ENCODE measurements around the gene MAP2K6.

MAP2K6 gene

DNA sequence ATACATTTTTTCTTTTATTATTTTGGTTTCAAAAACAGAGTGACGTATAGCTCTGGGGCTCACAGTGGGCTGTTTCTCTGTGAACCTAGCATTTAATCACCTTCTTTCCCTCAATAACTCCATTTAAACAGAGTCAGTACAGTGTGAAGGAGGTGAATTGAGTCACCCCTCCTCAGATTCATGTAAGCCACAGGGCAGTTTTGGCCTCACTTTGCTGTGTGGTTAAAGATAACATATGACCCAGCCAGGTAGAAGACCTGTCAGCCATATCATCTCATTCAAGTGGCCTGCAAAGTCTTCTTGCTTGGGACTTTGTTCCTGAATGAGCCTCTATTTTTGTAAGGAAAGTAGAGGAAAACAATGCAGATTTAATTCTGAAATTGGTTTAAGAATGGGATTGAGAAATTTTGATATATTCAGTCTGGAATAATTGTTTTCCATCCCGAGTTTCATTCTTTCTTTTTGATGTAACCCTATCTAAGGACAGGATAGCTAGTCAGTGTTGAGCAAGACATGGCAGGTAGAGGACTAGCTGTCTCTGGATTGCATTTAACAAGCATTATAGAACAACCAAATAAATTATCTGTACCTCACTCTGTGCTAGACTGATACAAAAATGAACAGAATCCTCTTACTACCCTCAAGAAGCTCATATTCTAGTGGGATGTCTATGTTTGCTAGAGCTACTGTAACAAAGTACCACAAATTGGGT lies 13.1 kb downstream of the MAP2K6 start:
- DNase-seq = no peak

GRCh38 chr17:69428252-69428980 lies 13.9 kb downstream of the MAP2K6 start:
- no peak for DNase-seq

DNA sequence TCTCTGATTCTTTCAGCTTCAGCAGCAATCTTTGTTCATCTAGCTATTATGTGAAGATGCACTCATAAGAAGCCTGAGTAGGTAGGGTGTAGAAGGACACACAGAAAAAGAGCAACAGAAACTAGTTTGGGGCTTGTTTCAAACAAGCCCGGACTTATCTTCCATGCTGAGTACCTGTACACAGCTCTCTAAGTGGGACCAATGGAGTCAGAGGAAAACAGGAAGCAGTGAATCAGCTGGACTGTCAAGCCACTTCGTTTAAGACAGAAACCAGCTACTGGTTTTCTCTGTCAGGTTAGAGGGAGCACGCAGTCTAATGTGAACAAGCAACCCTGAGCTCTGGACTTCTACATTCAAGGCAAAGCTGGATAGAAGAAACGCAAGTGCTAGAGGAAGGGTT lies 16.0 kb downstream of the MAP2K6 start:
- no peak for DNase-seq

- no peak for DNase-seq
These were observed 17.3 kb downstream of the MAP2K6 start for GRCh38 chr17:69431835-69432234.

GRCh38 chr17:69433093-69433492 lies 18.6 kb downstream of the MAP2K6 start:
- DNase-seq = no peak

GRCh38 chr17:69434164-69434579 lies 19.7 kb downstream of the MAP2K6 start:
- no peak for DNase-seq

- no peak for DNase-seq
These were observed 21.6 kb downstream of the MAP2K6 start for GRCh38 chr17:69435971-69436696.

- no peak for DNase-seq
These were observed 23.0 kb downstream of the MAP2K6 start for GRCh38 chr17:69437475-69437874.

DNA sequence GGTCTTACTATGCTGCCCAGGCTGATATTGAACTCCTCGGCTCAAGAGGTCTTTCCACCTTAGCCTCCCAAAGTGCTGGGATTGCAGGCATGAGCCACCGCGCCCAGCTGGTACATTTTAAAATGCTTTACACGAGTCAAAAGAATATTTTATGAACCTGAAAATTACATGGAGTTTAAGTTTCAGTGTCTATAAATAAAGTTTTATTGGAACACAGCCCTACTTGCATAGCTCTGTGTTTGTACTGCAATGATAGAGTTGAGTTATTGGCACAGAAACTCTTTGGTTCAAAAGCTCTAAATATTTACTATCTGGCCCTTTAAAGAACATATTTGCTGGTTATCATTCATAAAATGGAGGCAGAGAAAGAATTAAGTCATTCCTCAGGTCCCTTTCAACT lies 24.3 kb downstream of the MAP2K6 start:
- DNase-seq = no peak

- no peak for DNase-seq
These were observed 26.7 kb downstream of the MAP2K6 start for GRCh38 chr17:69441179-69441578.

DNA sequence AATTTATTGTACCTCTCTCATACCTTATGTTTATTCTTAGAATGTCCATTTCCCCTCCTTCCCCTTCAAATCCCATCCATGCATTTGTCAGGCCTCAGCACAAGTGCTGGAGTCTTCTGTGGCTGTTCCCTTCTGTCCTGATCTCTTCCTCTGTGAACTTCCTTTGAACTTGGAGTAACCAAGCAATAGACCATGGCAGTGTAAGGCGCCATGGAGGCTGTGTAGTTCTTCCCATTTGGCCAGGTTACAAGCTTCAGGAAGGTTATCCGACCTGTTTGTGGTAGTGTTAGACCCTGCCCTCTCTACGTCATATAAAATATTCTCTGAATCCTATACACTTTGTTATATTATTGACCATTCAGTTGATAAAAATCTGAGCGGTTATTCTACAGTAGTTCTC lies 28.6 kb downstream of the MAP2K6 start:
- DNase-seq = no peak

GRCh38 chr17:69444023-69444422 lies 29.5 kb downstream of the MAP2K6 start:
- DNase-seq = no peak

DNA sequence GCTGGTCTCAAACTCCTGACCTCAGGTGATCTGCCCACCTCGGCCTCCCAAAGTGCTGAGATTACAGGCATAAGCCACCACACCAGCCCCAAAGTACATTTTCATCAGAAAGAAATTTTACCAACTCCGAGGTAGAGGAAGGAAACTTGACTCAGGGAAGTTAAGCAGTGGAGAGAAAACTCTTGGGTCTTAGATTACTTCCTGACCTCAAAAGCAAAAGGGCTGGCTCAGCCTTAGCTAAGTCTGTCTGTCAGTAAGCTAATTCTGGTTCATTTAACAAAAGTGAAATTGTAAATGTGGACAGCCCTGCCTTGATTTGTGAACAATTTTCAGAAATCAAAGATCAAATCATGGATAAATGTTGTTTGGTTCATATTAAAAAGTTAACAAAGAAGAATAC lies 30.6 kb downstream of the MAP2K6 start:
- no peak for DNase-seq

DNA sequence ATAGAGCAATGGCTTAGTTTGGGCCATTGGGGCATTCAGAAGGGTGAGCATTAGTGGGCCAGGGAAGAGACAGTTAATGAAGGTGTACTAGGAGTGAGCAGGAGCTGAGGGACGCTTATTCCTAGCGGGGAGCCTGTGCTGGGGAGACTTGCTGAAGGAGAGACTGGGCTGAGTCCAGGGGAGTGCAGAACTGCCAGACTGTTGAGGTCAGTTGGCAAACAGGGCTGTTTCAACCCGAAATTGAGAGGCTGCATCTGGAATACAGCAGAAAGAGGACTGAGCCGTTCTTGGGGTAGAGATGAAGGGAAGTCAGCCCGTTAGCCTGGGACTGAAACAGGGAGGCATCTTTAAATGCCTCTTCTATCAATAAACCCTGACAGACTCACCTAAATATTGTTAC lies 33.2 kb downstream of the MAP2K6 start:
- DNase-seq = no peak

DNA sequence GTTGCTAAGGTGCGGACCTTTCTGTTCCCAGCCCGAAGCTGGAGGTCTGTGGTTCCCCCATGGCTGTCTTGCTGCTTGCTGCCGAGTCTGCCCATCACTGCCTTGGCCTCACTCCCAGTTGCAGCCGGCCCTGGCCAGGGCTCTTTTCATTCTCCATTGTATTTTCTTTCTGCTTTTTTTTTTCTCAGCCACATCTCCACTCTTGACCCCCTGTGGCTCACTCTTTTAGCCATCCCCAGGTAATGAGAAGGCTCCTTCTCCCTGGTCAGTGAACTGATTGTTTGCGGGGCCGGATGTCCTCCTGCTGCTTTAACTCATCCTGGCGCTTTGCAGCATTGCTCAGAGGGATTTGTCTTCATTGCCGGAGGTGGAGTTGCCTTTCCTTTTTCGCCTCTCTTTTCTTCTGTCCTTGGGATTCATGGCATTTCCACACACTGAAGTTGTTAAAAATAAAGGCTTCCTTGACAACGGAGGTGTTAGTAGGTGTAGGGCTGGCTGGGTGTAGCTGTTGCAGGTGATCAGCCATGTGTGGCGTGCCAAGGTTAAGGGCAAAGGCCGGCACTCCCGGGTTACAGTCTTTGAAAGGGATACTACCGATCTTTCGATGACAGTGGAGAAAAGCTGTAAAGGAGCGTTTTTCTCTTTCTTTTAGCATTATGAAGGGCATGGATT lies 34.1 kb downstream of the MAP2K6 start:
- DNase-seq = no peak

GRCh38 chr17:69450131-69450530 lies 35.6 kb downstream of the MAP2K6 start:
- DNase-seq = no peak

GRCh38 chr17:69450918-69451317 lies 36.4 kb downstream of the MAP2K6 start:
- DNase-seq = no peak

- no peak for DNase-seq
These were observed 37.2 kb downstream of the MAP2K6 start for GRCh38 chr17:69451416-69452394.

- no peak for DNase-seq
These were observed 38.3 kb downstream of the MAP2K6 start for GRCh38 chr17:69452664-69453260.

DNA sequence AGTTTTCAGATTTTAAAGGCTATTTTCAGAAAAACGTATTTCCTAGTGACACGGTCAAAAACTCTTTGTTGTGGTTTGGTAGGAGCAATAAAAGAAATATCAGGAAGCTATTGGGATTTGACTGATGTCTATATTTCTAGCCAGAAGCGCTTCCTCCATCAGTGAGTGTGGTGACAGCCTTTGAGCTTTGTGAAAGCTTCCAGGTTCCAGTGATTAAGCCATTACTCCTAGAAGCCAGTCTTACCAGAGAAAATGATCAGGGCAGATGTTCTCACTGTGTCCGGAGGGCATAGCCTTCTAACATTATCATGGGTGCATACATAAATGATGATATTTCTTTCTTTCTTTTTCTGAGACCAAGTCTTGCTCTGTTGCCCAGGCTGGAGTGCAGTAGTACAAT lies 39.6 kb downstream of the MAP2K6 start:
- no peak for DNase-seq

DNA sequence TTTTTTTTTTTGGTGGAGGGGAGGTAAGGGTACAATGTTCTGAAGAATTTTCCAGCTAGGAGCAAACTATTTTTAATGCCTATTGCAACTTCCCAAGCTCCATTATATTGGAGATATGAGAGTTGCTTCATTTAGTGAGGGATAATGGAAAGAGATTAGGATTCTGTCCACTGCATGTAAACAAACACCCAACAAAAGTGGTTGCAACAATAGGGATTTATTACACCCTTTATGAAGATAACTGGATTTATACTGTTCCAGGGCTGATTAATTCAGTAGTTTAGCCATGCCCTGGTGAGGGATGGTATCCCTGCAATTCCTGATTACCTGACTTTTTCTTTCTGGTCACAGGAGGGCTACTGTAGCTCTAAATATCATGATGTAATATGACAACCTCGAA lies 40.5 kb downstream of the MAP2K6 start:
- DNase-seq = no peak

DNA sequence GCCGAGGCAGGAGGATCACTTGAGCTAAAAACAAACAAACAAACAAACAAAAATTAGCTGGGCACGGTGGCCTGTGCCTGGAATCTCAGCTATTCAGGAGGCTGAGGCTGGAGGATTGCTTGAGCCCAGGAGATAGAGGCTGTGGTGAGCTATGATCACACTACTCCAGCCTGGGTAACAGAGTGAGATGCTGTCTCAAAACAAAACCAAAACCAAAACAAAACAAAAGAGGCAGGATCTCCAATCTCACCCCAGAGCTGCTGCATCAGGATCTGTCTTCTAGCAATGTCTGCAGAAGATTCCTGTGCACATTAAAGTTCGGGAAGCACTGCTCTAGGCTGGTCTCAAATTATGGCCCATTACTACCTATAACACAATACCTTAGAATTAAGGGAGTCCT lies 43.1 kb downstream of the MAP2K6 start:
- DNase-seq = no peak
